CD4-positive, alpha-beta T cell treated with Interleukin-15 for 4 hours (primary cell): ENCODE measurements around the gene BEND5.

ENCODE experiments used
- DNase-seq: peaks from one replicate; pipeline ENCODE4 v3.0.0-alpha.2; 2020; ENCODE audit warnings: low spot score

BEND5 gene

GRCh38 chr1:48720929-48721328 is 55.8 kb downstream of the BEND5 start:
- no peak for DNase-seq

DNA sequence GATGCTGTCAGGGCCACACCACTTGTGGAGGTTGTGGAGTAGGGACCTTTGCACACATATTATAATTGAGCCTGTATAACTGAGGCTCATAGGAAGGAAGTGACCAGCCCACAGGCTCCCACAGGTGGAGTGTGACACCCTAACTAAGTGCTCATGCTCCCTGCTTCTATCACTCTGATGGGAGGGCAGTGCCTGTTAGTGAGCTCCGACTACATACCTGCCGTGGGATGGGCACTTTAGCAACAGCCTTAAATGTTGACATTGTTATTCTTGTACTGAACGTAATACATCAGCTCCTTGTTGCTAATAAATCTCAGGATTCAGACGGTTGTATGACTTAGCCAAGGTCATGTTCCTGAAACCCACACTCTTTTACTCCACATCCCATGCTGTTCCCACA is 58.0 kb downstream of the BEND5 start:
- DNase-seq, result no peak

DNA sequence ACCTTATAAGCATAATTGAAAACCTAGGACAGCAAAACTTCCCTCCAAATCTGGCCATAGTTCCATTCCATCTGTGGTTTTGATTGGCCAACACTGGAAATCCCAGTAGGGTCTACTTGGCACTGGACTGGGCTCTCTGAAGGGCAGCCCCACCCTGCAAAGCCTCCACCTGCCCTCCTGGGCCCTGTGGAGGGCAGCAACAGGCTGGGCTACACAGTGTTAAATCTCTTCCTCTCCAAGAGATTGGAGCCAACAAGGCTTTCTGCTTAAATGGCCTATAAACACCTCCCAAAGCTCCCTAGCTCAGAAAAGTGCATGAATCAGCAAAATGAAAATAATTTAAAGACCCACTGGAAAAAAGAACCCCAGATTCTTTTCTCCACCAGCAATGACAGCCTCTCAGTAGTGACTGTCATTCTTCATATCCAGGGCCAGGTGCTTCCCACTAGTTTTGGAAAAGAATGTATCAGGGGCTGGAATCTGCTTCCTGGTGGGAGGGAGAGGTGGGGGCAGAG is 58.5 kb downstream of the BEND5 start:
- no peak for DNase-seq

DNA sequence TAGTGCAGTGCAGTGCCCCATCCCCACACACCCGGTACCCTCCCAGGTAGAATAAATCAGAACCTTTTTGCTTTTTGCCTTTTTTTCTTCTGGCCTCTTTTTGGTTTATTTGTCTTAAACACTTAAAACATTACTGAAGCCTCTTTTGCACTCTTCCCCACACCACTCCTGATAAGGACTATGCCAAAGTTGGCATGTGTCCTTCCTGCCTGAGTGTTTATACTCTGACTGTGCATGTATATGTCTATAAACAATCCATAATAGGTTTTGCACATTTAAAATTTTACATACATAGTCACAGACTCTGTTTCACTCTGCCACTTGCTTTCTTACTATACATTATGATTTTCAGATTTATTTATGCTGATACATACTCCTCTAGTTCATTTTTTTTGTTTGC is 59.6 kb downstream of the BEND5 start:
- DNase-seq, result no peak

DNA sequence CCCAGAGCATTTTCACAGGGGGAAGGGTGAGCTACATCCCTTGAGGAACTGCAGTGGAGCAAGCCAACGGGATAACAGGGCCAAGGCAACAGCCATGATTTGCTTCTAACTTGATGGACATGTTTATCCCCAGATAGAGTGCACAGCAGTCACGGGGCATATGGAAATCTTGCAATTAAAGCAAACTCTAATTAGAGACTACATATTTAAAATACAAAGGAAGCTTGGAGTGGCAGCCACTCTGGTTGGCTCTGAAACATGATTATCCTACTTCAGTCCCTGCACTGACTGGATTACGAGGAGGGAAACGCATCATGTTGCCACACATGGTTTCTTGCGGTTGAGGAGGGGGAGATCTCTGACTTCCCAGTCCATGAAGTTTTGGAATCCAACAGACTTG is 60.8 kb downstream of the BEND5 start:
- no peak for DNase-seq

- no peak for DNase-seq
These were observed 65.8 kb downstream of the BEND5 start for GRCh38 chr1:48710915-48711314.

- no peak for DNase-seq
These were observed 66.4 kb downstream of the BEND5 start for GRCh38 chr1:48710318-48710717.

DNA sequence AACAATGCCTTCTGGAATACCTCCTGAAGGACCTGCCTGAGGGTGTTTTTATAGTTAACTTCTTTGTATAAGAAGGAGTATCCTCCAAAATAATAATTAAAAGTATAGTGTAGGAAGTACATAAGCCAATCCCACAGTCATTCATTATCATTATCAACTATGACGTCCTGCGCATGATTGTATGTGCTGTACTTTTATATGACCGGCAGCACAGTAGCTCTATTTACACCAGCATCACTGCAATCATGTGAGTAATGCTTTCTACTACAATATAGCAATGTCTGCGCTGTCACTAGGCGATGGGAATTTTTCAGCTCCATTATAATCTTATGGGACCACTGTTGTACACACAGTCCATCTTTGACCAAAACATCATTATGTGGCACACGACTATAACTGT is 72.0 kb downstream of the BEND5 start:
- DNase-seq, result no peak

GRCh38 chr1:48701445-48701844 is 75.2 kb downstream of the BEND5 start:
- no peak for DNase-seq

DNA sequence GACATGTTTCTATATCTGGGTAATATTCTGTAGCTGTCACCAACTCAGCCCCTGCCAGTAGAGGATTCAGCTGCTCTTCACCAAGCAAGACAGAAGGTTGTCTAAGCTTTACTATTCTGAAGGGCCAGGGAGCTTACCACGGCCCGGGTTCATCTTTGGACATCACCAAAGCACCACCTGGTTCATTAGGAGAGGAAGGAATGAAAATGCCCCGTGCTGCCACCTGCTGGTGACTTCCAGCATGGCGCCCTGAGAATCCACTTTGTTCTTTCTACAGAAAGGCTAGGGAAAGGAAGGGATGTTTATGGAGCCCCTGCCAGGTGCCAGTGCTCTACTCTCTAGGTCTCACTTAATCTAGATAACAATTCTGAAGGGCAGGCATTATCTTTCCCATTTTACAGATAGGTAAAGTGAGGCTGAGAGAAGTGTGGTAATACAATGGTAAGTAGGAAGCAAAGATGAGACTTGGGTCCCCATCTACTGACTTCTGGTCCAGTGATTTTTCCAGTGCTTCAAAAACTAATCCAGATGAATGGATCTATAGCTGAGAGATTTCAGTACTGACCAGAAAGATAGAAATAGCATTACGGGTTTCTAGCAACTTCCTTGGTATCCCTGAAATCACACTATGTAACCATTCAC is 79.5 kb downstream of the BEND5 start:
- DNase-seq, result peak; percentile 36

DNA sequence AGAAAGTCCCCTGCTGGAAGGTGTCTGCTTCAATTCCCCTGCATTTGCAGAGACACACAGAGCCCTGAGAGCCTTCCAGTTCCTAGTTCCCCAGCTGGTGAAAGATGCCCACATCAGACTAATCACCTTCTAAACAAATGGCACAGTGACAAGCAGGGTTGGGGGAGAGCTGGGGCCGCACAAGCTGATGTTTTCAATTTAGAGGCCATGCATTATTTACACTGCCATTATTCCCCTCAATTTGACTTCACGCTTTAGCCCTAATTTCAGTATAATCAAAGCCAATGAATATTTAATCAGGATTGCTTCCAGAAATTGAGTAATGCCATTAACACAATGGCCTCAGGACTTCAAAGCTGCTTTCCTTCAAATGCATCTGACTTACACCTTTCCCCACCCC is 81.5 kb downstream of the BEND5 start:
- DNase-seq, result no peak

DNA sequence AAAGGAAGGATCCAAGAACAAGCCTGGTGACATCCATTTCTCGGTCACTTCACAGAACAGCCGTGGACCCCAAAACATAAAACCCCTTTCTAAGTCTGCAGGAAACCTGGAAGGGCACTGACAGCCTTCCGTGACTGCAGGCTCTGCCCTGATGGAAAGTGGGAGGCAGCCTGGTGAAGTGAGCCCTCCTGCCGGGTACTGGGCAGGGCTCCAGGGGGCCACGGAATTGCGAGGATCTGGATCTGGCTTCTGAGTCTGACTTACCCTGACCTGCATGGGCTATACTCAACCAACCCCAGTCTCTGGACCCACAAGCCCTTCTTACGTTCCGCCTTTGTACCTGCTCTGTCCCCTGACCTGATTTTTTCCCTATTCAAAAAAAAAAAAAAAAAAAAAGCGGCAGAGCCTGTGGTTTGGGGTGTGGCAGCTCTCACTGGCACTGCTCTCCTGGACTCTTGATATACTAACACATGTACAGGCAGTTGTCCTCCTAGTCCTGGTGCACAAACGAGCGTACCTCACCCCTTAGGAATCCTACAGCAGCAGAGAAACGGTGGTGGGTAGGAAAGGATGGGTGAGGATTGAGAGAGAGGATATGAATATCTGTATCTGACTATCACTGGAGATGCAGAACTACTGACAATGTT is 82.9 kb downstream of the BEND5 start:
- no peak for DNase-seq

GRCh38 chr1:48693180-48693579 is 83.5 kb downstream of the BEND5 start:
- no peak for DNase-seq

DNA sequence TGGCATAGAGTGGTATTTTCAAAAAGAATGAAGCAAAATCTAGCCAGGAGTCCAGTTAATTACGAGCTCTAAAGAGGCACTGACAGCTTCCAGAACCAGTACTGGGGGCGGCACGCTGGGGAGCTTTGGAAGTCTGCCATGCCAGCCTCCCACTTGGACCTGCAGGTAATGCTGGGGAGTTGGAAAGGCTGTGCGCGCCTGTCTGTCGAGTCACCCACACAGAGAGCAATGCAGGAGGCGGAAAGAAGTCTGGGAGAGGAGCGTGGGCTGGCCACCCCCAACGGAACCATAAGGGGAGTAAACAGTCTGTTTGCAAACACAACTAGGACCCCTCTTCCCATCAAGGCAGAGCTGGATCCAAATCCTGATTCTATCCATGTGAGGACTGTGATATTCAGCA is 84.5 kb downstream of the BEND5 start:
- DNase-seq, result no peak

GRCh38 chr1:48691429-48692001 is 85.2 kb downstream of the BEND5 start:
- DNase-seq, result no peak

- no peak for DNase-seq
These were observed 88.5 kb downstream of the BEND5 start for GRCh38 chr1:48688102-48688760.

GRCh38 chr1:48687282-48688045 is 89.2 kb downstream of the BEND5 start:
- DNase-seq, result no peak

DNA sequence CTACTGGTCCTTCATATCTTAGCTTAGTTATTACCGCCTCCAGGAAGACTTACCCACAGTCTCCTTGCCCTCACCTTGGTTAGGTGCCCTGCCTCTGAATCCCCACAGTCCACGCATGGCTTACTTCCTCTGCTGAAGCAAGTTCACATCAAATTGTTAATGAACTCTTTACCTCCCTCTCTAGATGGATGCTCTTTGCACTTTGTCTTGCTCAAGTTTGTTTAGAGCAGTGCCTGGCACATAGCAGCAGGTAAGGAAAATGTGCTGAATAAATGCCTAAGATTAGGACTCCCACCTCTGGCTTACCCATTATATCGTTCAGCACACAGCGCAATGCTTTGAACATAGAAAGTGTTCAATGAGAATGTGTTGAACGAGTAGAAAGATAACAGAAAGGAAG is 90.5 kb downstream of the BEND5 start:
- no peak for DNase-seq

- no peak for DNase-seq
These were observed 92.3 kb downstream of the BEND5 start for GRCh38 chr1:48684381-48684780.

- DNase-seq, result no peak
These were observed 92.9 kb downstream of the BEND5 start for GRCh38 chr1:48683839-48684238.

DNA sequence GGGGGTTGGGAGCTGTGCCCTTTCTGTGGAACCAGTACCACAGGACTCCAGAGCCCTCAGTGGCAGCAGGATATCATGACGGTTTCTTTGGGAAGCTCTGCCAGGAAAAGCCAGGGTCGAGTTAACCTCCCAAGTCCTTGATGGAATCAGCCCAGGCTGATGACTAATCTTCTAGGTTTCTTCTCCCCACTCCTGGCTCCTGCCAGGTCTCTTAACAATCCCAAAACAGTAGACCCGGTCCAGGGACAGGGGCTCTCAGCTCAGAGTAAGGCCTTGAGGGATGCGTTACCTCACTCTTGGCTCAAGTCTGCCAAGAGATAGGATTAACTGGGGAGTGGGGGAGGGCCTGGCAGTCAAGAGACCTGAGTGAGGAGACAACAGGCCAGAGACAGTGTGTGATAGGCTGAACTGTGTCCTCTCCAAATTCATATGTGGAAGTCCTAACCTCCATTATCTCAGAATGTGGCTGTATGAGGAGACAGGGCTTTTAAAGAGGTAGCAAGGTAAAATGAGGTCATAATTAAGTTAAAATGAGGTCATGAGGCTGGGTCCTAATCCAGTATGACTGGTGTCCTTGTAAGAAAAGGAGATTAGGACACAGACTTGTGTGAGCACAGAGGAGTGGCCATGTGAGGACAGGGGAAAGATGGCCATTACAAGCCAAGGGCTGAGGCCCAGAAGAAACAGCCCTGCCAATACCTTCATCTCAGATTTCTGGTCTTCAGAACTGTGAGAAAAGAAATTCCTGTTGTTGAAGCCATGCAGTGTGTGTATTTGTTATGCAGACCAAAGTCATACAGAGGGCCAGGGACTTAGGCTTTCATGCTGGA is 95.0 kb downstream of the BEND5 start:
- no peak for DNase-seq
